Stimulated activated CD4-positive, alpha-beta T cell treated with anti-CD3 and anti-CD28 coated beads, Interleukin-4, amount 100 ng/mL, for 1 hour (primary cell): Measurements from ENCODE around the gene APOC3.

ENCODE experiments used
- DNase-seq: peaks from one replicate; pipeline ENCODE4 v3.0.0-alpha.2; 2020

Gene APOC3

DNA sequence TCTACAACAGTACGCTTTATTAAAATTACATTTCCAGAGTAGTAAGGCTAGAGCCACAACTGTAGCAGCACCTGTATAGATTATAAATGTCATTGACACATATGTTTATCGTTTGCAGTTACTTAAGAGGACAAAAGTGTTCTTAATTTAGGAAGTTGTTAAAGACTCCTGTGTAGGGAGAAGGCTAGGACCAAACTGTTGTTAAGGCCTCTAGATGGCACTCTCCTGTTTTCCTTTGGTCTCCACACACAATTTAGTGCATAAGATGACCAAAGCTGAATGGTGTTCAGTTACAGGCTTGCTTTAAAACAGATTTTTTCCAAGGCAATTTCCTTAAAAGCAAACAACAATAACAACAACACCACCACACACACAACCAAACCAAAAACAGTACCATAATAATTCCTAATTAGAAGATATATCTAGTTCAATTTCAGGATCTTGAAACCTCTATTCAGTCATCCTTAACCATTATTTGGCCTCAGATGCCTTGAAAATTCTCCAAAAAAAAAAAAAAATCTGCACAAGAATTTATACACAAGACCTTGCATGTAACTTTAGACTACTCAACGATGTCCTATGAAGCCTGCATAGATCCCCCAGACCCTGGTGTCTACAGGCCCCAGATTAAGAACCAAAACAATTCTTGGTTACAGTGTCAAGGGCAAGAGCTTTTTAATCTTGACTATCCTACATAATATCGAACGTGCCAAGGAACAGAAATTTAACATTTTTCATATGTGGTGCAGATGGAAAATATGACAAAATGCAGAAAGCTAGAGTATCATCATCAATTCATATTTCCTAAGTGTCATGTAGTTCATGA lies 50.3 kb downstream of the APOC3 start:
- DNase-seq: no peak

DNA sequence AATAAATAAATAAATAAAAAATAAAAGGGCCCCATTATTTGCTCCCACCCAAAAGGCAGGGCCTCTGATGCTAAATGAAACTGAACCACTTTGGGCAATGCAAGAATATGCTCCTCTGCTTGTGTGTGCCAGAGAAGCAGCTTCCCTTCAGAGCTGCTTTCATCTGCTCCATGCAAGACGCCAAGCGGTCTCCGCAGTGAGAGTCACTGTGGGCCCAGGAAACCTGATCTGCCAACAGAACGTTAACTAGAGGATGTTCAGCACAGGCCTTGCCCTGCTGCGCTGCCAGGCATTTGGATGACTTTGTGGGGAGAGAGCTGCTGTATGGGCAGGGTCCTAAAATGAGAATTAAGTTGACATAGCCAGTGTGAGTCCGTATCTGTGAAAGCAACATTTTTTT lies 51.4 kb downstream of the APOC3 start:
- no peak for DNase-seq

DNA sequence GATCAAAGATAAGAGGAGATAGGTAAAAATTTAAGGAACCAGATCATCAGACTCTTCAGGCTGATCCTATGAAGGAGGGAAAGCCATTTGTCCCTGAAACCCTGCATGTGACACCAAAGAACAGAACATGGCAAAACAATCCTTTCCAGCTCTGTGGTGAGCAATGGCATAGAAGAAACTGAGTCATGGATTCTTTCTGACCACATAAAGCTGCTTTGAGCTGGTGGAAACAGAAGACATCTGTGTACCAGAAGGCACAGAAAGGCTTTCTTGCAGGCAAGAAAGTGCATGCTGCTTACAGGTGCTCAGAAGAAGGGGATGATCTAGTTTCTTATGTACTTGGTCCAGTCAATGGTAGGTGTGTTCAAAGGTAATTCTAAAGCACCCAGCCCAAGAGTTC lies 52.7 kb downstream of the APOC3 start:
- no peak for DNase-seq
